Testis (tissue), 3 donors: ENCODE results near the gene NEURL4. TPM values are rescaled to one million over a fixed set of nuclear protein-coding genes. Genes with fewer than 3 reads are reported as not detected.
"Not testable (repeated sequence)": the region's sequence is repeated elsewhere in the genome, so short reads cannot be mapped to it uniquely, and the experiment has no call there.

Source experiments
- DNase-seq: peaks from one replicate; pipeline ENCODE4 v3.0.0-alpha.2; 2019
- H3K27ac ChIP-seq, 2 donors: fragments of 200-600 bp; sonication (generic); one replicate each; pipeline ENCODE4 v1.5.1; 2019
- H3K27me3 ChIP-seq: fragments of 200-600 bp; sonication (generic); one replicate; pipeline ENCODE4 v1.5.1; 2019
- H3K36me3 ChIP-seq: fragments of 200-600 bp; sonication (generic); one replicate; pipeline ENCODE4 v1.5.1; 2017; ENCODE audit warnings: low read depth; ENCODE audit errors: missing control alignments
- H3K4me1 ChIP-seq: fragments of 200-600 bp; sonication (generic); one replicate; pipeline ENCODE4 v1.5.1; 2019
- H3K4me3 ChIP-seq, 2 donors: fragments of 200-600 bp; sonication (generic); one replicate each; pipeline ENCODE4 v1.5.1; 2017 to 2019
- H3K9me3 ChIP-seq: fragments of 200-600 bp; sonication (generic); one replicate; pipeline ENCODE4 v1.5.1; 2017
- CTCF ChIP-seq, 3 experiments: fragments of 450-650 bp in 2 of 3; fragments of 200-600 bp in 1 of 3; sonication (generic) in 1 of 3; IDR thresholded peaks; one replicate each; pipeline ENCODE4 v1.5.1; 2016 to 2019; ENCODE audit warnings: antibody characterized with exemption in 3 of 3, mild to moderate bottlenecking in 2 of 3, moderate library complexity in 1 of 3
- POLR2A ChIP-seq: fragments of 450-650 bp; IDR thresholded peaks from one replicate; pipeline ENCODE4 v1.6.1; 2017; ENCODE audit warnings: antibody characterized with exemption, mild to moderate bottlenecking, moderate library complexity
- WGBS, 2 donors: methylation state at CpG; one replicate each; pipeline ENCODE4 v1.1.5; 2018; 5-methylcytosine and 5-hydroxymethylcytosine counted together
- intact Hi-C: fragments of 100-400 bp; cut with DNase I; formaldehyde crosslinking; loops from one replicate; pipeline ENCODE4 v1.15.1; 2023; ENCODE audit warnings: low total_unique reads
- polyA plus RNA-seq: library from polyadenylated mRNA; stranded (reverse); fragments of 350-450 nt; fragmentation: Illumina TruSeq; extraction: RNeasy Lipid Tissue Mini Kit (QIAGEN cat#74804); gene quantifications from one replicate; pipeline ENCODE4 v1.2.3, GENCODE V29; 2014; ENCODE audit warnings: low read depth, low replicate concordance; ENCODE audit not compliant: insufficient read depth
- total RNA-seq, 2 donors: library from RNA; depleted of rRNA; stranded (reverse); fragments of >200 nt; gene quantifications; one replicate each; pipeline ENCODE4 v1.2.3, GENCODE V29; 2016

The NEURL4 gene
- total and polyA plus RNA-seq, 3 donors from 2014 or later: 34.5 to 50.6 (median 38.3) TPM

GRCh38 chr17:7334938-7335538 is 5.9 kb upstream of the NEURL4 start:
- H3K4me1 ChIP-seq: peaks cover 5% of the 10 kb centered on the region
- TF ChIP-seq POLR2A: no peak
- no peak for TF ChIP-seq CTCF (IDR thresholded peaks at IDR 0.05)
- WGBS, 2 donors: 84 to 89% methylated on average over 3 of the region's 3 CpGs
- no peaks in the 10 kb centered on the region for H3K36me3 ChIP-seq
- H3K4me3 ChIP-seq: no peak overlapping the region
- intact Hi-C loops: no loop called here
- no peaks in the 10 kb centered on the region for H3K9me3 ChIP-seq
- no peak for DNase-seq
- no peaks in the 10 kb centered on the region for H3K27me3 ChIP-seq
- H3K27ac ChIP-seq: no peak overlapping the region

GRCh38 chr17:7332600-7333069 is 3.5 kb upstream of the NEURL4 start:
- WGBS, 2 donors: 25 to 44% methylated on average over 13 to 14 of the region's 14 CpGs
- peak; percentile 43 for DNase-seq
- H3K36me3 ChIP-seq, H3K4me3 ChIP-seq, intact Hi-C loops, H3K27me3 ChIP-seq, H3K9me3 ChIP-seq: not testable (repeated sequence)
- Histone ChIP-seq H3K27ac (peak overlapping the region in 1 of 2 donors; percentile 53), H3K4me1 (peaks cover 14% of the 10 kb centered on the region)

GRCh38 chr17:7332111-7332510 is 3.0 kb upstream of the NEURL4 start:
- intact Hi-C loops: no loop called here
- DNase-seq: no peak
- Histone ChIP-seq H3K4me3 (no peak overlapping the region), H3K9me3 (no peaks in the 10 kb centered on the region), H3K36me3 (no peaks in the 10 kb centered on the region), H3K4me1 (peaks cover 14% of the 10 kb centered on the region), H3K27me3 (no peaks in the 10 kb centered on the region), H3K27ac (peak overlapping the region in 1 of 2 donors; percentile 53)
- no peak for TF ChIP-seq POLR2A
- no peak for TF ChIP-seq CTCF (IDR thresholded peaks at IDR 0.05)
- 57 to 61% methylated on average over 7 of the region's 7 CpGs for WGBS, 2 donors

DNA sequence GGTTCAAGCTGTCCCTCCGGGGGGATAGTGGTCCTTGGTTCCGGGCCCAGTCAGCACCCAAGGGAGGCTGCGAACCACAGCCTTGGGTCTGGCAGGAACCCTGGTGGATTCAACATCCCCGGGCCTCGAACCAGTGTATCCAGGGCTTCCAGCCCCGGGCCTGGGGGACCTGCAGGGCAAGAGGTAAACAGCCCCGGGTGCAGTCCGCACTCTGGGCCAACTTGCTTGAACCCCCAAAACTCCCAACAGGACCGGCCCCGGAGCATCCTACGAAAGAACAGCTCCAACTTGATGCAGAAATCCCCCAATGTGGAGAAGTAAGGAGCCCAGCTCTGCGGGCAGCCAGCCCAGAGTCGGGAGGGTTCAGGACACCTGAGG is 1.5 kb upstream of the NEURL4 start:
- intact Hi-C loops: no loop called here
- WGBS, 2 donors: 55 to 63% methylated on average over 3 to 13 of the region's 13 CpGs
- Histone ChIP-seq H3K36me3 (no peaks in the 10 kb centered on the region), H3K9me3 (no peaks in the 10 kb centered on the region), H3K4me1 (peaks cover 14% of the 10 kb centered on the region), H3K27me3 (no peaks in the 10 kb centered on the region), H3K4me3 (peak overlapping the region; percentile 80 to 92), H3K27ac (peak overlapping the region; percentile 80 to 92)
- DNase-seq: no peak
- no peak for TF ChIP-seq CTCF (IDR thresholded peaks at IDR 0.05)
- TF ChIP-seq POLR2A: no peak

GRCh38 chr17:7329997-7330637 is 982 bp upstream of the NEURL4 start:
- intact Hi-C loops: no loop called here

More at GRCh38 chr17:7329997-7330637, 982 bp upstream of the NEURL4 start:
- 0 to 1% methylated on average over 12 to 33 of the region's 34 CpGs for WGBS, 2 donors
- no peaks in the 10 kb centered on the region for H3K36me3 ChIP-seq
- H3K4me1 ChIP-seq: peaks cover 14% of the 10 kb centered on the region
- peak overlapping the region; percentile 80 to 92 for H3K4me3 ChIP-seq
- peak; percentile 90 for DNase-seq
- no peaks in the 10 kb centered on the region for H3K27me3 ChIP-seq
- TF ChIP-seq CTCF (IDR thresholded peaks at IDR 0.05): no peak
- no peak for TF ChIP-seq POLR2A
- no peaks in the 10 kb centered on the region for H3K9me3 ChIP-seq
- peak overlapping the region; percentile 80 to 92 for H3K27ac ChIP-seq
